GM12801 (cell line): ENCODE measurements around the gene MKS1.

ENCODE experiments used
- TF ChIP-seq, protein P1 (sequence below): IDR thresholded peaks from one replicate; pipeline ENCODE4 v1.5.1; 2011; ENCODE audit warnings: control low read depth; ENCODE audit not compliant: insufficient read length; ENCODE audit errors: extremely low read depth

The MKS1 gene

DNA sequence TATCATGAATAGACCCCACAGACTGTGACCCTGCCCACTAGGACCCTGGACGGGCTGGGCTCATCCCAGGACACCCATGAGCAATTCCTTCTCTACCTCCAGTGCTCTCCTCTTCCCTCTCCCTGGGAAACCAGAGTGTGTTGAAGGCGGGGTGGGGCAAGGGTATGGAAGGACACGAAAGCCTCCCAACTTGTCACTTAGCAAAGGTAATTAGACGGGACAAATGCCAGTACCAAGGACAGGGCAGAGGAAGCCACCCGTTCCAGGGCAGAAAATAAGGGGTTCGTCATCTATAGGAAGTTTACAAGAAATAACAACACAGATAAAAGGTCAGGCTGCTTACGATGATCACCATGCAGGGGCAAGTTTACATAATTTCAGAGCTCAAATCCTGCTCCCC is 31.4 kb downstream of the MKS1 start:
- TF ChIP-seq, protein P1, sequence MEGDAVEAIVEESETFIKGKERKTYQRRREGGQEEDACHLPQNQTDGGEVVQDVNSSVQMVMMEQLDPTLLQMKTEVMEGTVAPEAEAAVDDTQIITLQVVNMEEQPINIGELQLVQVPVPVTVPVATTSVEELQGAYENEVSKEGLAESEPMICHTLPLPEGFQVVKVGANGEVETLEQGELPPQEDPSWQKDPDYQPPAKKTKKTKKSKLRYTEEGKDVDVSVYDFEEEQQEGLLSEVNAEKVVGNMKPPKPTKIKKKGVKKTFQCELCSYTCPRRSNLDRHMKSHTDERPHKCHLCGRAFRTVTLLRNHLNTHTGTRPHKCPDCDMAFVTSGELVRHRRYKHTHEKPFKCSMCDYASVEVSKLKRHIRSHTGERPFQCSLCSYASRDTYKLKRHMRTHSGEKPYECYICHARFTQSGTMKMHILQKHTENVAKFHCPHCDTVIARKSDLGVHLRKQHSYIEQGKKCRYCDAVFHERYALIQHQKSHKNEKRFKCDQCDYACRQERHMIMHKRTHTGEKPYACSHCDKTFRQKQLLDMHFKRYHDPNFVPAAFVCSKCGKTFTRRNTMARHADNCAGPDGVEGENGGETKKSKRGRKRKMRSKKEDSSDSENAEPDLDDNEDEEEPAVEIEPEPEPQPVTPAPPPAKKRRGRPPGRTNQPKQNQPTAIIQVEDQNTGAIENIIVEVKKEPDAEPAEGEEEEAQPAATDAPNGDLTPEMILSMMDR = no peak

DNA sequence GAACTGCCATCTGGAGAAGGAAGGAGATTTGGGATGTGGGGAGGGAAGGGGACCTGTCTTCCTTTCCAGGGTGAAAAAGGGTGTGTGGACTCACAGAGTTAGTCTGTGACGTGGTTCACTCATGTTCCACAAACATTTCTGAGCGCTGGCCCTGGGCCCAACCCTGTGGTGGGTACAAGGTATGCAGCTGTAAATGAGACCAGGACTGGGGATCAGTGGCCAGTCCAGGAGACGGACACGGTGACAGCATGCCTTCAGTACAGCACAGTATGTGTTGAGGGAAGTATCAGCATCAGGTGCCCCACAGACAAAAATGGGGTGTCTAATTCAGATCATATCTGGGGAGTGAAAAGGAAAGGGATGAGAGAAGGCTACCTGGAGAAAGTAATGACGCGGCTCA is 32.0 kb downstream of the MKS1 start:
- TF ChIP-seq, protein P1 = no peak

DNA sequence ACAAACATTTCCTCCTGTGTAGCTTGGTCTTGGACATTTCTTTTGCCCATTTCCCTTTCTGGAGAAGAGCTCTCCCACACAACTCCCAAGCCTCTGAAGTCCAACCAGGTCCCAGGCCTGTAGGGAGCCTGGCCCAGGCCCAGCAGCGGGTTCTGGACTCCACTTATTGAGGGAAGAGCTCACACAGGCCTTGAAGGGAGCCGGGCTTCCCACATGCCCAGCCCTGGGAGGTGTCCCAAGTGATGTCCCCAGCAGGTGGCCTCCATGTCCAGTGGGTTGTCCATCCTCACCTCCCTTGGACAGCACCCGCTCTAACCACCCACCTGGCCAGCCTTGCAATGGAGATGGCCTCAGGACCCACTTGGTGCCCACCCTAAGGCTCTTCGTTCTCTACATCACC is 32.5 kb downstream of the MKS1 start:
- TF ChIP-seq, protein P1 = no peak

DNA sequence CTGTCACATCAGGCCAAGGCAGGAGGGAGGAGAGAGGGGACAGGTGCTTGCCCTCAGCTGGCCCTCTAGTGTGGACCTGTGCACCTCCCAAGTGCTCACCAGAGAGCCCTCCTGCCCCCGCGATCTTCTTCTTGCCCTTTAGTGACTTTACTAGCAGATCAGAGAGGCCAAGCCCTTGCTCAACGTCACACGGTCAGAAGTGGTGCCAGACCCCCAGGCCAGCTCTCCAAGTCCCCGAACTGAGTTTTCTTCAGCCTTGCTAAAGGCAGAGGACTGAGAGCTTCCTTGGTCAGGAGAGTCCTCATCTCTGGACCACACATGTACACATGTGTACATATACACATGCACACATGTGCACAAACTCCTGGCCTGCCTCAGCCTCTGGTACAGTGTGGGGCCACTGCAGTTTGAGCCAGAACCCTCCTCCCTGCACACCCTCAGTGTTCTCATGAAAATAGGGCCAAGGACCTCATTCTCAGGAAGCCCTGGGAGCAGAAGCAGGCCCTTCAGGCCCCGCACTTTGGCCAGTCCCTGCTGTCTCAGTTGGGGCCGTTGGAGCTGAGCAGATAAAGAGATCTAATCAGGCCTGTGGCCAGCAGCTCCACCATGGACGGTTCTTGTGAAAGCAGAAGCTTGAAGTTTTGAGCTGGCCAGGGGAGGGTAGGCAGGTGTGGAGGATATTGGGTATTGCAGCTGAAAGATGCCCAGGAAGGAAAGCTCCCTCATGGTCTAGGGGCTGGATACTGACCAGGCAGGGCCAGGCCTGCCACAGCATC is 33.9 kb downstream of the MKS1 start:
- TF ChIP-seq, protein P1 = no peak

DNA sequence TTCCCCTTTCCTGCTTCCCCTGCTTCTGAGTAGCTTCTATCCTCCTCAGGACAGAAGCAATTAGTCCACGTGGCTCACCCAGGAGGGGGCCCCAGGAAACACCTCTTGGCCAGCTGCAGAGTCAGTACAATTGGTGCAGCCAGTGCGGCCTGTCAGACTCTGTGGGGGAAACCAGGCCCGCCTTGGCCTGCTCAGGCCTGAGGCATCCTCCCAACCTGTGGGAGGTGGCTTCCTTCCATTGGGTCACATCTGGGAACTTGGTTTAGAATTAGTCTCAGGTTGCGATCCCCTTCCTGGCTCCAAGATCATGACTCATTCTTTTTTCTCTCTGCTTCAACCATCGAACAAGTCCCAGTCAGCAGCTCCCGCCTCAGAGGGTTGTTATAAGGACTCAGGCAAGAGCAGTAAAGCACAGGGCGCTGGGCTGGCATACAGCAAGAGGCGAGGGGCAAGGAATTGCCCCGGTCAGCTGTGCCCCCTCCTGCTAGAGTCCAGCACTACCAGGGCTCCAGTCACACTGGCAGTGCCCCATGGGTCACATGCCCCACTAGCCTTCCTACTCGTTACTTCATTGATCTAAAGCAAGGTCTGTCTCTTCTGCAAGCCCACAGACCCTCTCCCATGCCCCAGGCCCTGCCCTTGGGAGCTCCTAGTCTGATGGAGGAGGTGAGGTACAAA is 34.6 kb downstream of the MKS1 start:
- TF ChIP-seq, protein P1 = no peak

DNA sequence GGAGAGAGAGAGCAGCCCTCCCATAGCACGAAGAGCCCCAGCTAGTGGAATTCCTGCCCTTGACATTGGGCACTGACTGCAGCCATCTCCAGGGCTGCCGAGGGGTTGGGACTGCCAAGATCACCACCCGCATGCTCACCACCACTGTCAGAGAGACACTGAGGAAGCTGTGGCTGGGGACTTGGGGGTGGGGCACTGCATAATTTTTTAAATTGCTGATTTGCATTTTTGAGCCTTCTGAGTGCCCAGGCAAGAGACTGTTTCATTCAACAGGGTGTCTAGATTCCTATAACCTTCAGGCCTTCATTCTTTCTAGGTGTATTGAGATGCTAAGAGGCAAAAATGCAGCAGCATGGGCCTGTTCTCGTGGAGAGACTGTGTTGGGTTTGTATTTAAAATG is 35.5 kb downstream of the MKS1 start:
- TF ChIP-seq, protein P1 = no peak

DNA sequence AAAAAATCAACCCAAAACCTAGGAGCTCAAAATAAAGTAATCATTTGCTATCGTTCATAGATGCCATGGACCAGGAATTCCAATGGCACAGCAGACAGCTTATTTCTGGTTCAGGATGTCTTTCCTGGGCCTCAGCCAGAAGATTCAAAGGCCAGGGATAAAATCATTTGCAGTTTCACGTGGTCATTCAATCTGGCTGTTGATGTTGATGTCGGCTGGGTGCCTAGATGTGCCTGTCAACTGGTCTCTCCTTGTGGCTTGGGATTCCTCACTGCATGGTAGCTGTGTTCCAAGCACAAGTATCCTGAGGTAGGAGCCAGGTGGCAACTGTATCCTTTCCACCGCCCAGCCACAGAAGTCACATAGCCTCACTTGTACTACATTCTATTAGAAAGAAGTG is 37.3 kb downstream of the MKS1 start:
- TF ChIP-seq, protein P1 = no peak
